Gastrocnemius medialis (tissue), 4 donors: ENCODE data around the gene GPR82. TPM values are rescaled to one million over a fixed set of nuclear protein-coding genes. Genes with fewer than 3 reads are reported as not detected.

Experiments used
- ATAC-seq, 2 donors: fragments of 150-250 bp; one replicate each; pipeline ENCODE4 v1.9.1; 2016
- DNase-seq, 2 donors: peaks; one replicate each; pipeline ENCODE4 v3.0.0-alpha.2; 2019
- H3K27ac ChIP-seq, 4 donors: fragments of 200-600 bp; sonication (generic); 1 replicate in 1 of 4; 2 replicates in 3 of 4; pipeline ENCODE4 v1.5.1; 2016 to 2018; ENCODE audit warnings: mild to moderate bottlenecking in 2 of 4, moderate library complexity in 1 of 4
- H3K27me3 ChIP-seq, 3 donors: fragments of 200-600 bp; sonication (generic) in 2 of 3; 1 replicate in 1 of 3; 2 replicates in 2 of 3; pipeline versions ENCODE4 v1.5.1 to v1.6.0; 2016 to 2019; ENCODE audit warnings: mild to moderate bottlenecking in 1 of 3, moderate library complexity in 1 of 3
- H3K36me3 ChIP-seq, 2 donors: fragments of 200-600 bp; sonication (generic) in 1 of 2; one replicate each; pipeline ENCODE4 v1.5.1; 2017 to 2018
- H3K4me1 ChIP-seq, 2 donors: fragments of 200-600 bp; sonication (generic) in 1 of 2; one replicate each; pipeline ENCODE4 v1.5.1; 2016 to 2017; ENCODE audit warnings: mild to moderate bottlenecking in 2 of 2
- H3K4me3 ChIP-seq, 4 donors: fragments of 200-600 bp; sonication (generic) in 3 of 4; 1 replicate in 1 of 4; 2 replicates in 3 of 4; pipeline ENCODE4 v1.5.1; 2016 to 2019; ENCODE audit warnings: mild to moderate bottlenecking in 2 of 4
- H3K9me3 ChIP-seq, 3 donors: fragments of 200-600 bp; sonication (generic) in 2 of 3; 1 replicate in 1 of 3; 2 replicates in 2 of 3; pipeline ENCODE4 v1.5.1; 2016 to 2019
- POLR2A ChIP-seq, 2 donors: fragments of 450-650 bp; IDR thresholded peaks; one replicate each; pipeline ENCODE4 v1.6.1; 2017; ENCODE audit warnings: antibody characterized with exemption in 2 of 2, mild to moderate bottlenecking in 2 of 2, moderate library complexity in 2 of 2
- in situ Hi-C, 4 donors: fragments of 200-750 bp; cut with MboI; loops; one replicate each; pipeline versions ENCODE4 v1.15.0 to v1.8.0; 2017; ENCODE audit warnings: low sequenced_read_pairs in 4 of 4
- intact Hi-C: fragments of 100-400 bp; cut with DNase I; formaldehyde crosslinking; loops from one replicate; pipeline ENCODE4 v1.15.1; 2023; ENCODE audit warnings: low total_unique reads
- total RNA-seq, 4 donors: library from RNA; depleted of rRNA; stranded (reverse); fragments of >200 nt; gene quantifications; one replicate each; pipeline versions ENCODE4 v1.1.0 to v1.2.3, GENCODE V29; 2016
- TF ChIP-seq, protein P1 (sequence below), 5 experiments: fragments of 450-650 bp in 3 of 5; fragments of 200-600 bp in 2 of 5; sonication (generic) in 2 of 5; IDR thresholded peaks in 4 of 5; conservative IDR thresholded peaks in 1 of 5; 1 replicate in 4 of 5; 2 replicates in 1 of 5; pipeline ENCODE4 v1.5.1; 2016 to 2019; ENCODE audit warnings: antibody characterized with exemption in 5 of 5, mild to moderate bottlenecking in 3 of 5, moderate library complexity in 3 of 5

Gene GPR82
- total RNA-seq, 4 donors from 2014 or later, result not detected

DNA sequence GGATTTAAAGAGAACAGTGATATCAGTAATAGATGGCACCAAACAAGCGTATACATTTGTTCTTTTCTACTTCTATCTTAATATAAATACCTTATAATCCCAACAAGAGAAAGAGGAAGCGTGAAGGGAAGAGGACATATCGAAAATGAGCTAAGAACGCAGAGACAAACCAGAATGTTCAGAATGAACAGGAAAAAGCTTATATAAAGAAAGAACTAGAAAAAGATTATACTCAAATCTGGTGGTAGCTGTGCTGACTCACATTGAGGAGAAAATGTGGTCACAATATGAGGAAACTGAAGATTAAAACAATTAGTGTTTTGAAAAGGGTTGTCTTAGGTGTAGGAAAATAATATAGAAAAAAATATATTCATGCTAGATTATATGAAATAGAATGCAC, 37.2 kb upstream of the GPR82 start:
- Histone ChIP-seq H3K36me3 (no peaks in the 10 kb centered on the region), H3K27ac (no peak overlapping the region), H3K4me3 (no peak overlapping the region), H3K9me3 (no peaks in the 10 kb centered on the region), H3K27me3 (no peaks in the 10 kb centered on the region), H3K4me1 (no peaks in the 10 kb centered on the region)
- TF ChIP-seq, protein P1, sequence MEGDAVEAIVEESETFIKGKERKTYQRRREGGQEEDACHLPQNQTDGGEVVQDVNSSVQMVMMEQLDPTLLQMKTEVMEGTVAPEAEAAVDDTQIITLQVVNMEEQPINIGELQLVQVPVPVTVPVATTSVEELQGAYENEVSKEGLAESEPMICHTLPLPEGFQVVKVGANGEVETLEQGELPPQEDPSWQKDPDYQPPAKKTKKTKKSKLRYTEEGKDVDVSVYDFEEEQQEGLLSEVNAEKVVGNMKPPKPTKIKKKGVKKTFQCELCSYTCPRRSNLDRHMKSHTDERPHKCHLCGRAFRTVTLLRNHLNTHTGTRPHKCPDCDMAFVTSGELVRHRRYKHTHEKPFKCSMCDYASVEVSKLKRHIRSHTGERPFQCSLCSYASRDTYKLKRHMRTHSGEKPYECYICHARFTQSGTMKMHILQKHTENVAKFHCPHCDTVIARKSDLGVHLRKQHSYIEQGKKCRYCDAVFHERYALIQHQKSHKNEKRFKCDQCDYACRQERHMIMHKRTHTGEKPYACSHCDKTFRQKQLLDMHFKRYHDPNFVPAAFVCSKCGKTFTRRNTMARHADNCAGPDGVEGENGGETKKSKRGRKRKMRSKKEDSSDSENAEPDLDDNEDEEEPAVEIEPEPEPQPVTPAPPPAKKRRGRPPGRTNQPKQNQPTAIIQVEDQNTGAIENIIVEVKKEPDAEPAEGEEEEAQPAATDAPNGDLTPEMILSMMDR (IDR thresholded peaks at IDR 0.05 in 4 of 5, conservative IDR thresholded peaks at IDR 0.05 in 1 of 5), result no peak
- no peak for TF ChIP-seq POLR2A (IDR thresholded peaks at IDR 0.05)
- no peak for ATAC-seq
- no peak for DNase-seq
- in situ Hi-C loops (no loop called here), intact Hi-C loops (no loop called here)

DNA sequence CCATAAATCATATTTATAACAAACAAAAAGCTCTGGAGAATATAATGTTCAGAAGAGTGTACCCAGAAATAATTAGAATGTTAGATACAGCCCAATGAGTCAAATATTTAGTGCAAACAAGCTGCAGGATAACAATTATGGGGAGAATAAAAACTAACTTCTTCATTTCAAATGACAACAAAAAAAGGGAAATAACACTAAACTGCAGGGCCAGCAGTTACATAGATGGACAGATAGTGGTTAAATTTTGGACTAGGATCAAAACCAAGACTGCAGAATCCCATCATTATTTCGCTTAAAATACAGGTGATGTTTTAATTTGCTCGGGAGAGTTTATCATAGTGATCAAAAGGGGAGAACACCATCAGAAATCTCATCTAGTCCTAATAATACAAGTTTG, 35.8 kb upstream of the GPR82 start:
- in situ Hi-C loops, result no loop called here

DNA sequence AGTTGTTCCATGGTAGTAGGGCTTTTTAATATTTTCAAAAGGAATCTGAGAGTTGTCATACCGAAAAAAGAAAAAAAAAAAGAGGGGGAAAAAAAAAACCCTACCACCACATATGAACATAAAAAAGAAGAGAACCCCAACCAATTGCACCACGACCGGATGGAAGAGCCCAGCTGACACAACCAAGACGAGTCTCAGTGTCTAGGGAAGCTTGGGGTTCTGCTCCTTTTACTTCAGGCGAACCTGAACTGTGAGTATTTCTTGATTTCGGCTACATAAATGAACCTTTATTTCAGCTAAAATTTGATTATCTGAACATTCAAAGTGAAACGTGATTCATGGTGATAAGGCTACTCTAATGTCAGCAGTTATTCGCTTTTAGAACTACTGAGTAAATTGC, 35.1 kb upstream of the GPR82 start, which contains the start of gene GPR34:
GPR34 (plus strand) TSS at position 139 of the 400 bp plus-strand sequence. CDS start 6,661 bp downstream, outside the sequence.
- no peak for TF ChIP-seq POLR2A (IDR thresholded peaks at IDR 0.05)
- TF ChIP-seq, protein P1 (IDR thresholded peaks at IDR 0.05 in 4 of 5, conservative IDR thresholded peaks at IDR 0.05 in 1 of 5), result no peak
- in situ Hi-C loops (no loop called here), intact Hi-C loops (no loop called here)
- Histone ChIP-seq H3K9me3 (no peaks in the 10 kb centered on the region), H3K36me3 (no peaks in the 10 kb centered on the region), H3K27ac (no peak within 1 kb of the TSS), H3K4me3 (no peak within 1 kb of the TSS), H3K4me1 (peaks cover 0 to 4% of the 10 kb centered on the region in 2 donors), H3K27me3 (no peaks in the 10 kb centered on the region)
- ATAC-seq, result no peak
- no peak for DNase-seq

More for the DNA sequence above, 35.8 kb upstream of the GPR82 start:
- no peak overlapping the region for H3K4me3 ChIP-seq
- no peaks in the 10 kb centered on the region for H3K27me3 ChIP-seq
- no peaks in the 10 kb centered on the region for H3K36me3 ChIP-seq
- ATAC-seq (no peak), DNase-seq (no peak)
- H3K4me1 ChIP-seq, result peaks cover 0 to 4% of the 10 kb centered on the region in 2 donors
- no peak overlapping the region for H3K27ac ChIP-seq
- no peak for TF ChIP-seq POLR2A (IDR thresholded peaks at IDR 0.05)
- TF ChIP-seq, protein P1 (IDR thresholded peaks at IDR 0.05 in 4 of 5, conservative IDR thresholded peaks at IDR 0.05 in 1 of 5), result no peak
- no peaks in the 10 kb centered on the region for H3K9me3 ChIP-seq
- intact Hi-C loops, result no loop called here

DNA sequence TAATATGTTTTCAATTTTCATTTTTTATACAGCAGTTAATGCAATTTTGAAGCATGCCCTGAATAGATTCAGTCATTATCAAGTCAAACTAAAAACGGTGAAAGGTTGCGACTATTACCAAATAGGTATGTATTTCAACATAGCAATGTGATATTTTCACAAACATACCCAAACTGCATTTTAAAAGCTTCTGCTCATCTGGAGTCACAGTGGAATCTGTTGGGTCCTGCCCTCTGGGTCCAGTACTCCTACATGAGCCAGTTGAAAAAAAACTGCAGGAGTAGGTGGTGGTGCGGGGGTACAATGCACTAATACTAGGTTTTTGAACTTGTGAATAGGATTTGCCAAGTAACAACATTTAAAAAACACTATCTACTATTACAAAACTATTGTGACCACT, 34.3 kb upstream of the GPR82 start:
- ATAC-seq, result no peak
- H3K4me3 ChIP-seq, result no peak overlapping the region
- no peak overlapping the region for H3K27ac ChIP-seq

More for the DNA sequence above, 34.3 kb upstream of the GPR82 start:
- H3K4me1 ChIP-seq, result peaks cover 0 to 4% of the 10 kb centered on the region in 2 donors
- TF ChIP-seq POLR2A (IDR thresholded peaks at IDR 0.05), result no peak
- TF ChIP-seq, protein P1 (IDR thresholded peaks at IDR 0.05 in 4 of 5, conservative IDR thresholded peaks at IDR 0.05 in 1 of 5), result no peak
- no peak for DNase-seq
- H3K36me3 ChIP-seq, result no peaks in the 10 kb centered on the region
- H3K9me3 ChIP-seq, result no peaks in the 10 kb centered on the region
- no peaks in the 10 kb centered on the region for H3K27me3 ChIP-seq
- in situ Hi-C loops (no loop called here), intact Hi-C loops (no loop called here)
